Transverse colon (tissue), 3 donors: Measurements from ENCODE around the gene LHFPL4.

ENCODE experiments used
- CTCF ChIP-seq, 5 experiments: fragments of 200-600 bp in 3 of 5; fragments of 450-650 bp in 2 of 5; sonication (generic) in 3 of 5; IDR thresholded peaks; 1 replicate in 2 of 5; 2 replicates in 3 of 5; pipeline ENCODE4 v1.5.1; 2016 to 2017; ENCODE audit warnings: antibody characterized with exemption in 5 of 5, inconsistent platforms in 3 of 5, mild to moderate bottlenecking in 2 of 5, moderate library complexity in 1 of 5
- EP300 ChIP-seq: sonication (generic); formaldehyde crosslinking; IDR thresholded peaks from one replicate; pipeline ENCODE4 v1.6.1; 2017; ENCODE audit warnings: antibody characterized with exemption, low read depth
- POLR2A ChIP-seq: fragments of 450-650 bp; IDR thresholded peaks from one replicate; pipeline ENCODE4 v1.6.1; 2016; ENCODE audit warnings: antibody characterized with exemption, mild to moderate bottlenecking, moderate library complexity

DNA sequence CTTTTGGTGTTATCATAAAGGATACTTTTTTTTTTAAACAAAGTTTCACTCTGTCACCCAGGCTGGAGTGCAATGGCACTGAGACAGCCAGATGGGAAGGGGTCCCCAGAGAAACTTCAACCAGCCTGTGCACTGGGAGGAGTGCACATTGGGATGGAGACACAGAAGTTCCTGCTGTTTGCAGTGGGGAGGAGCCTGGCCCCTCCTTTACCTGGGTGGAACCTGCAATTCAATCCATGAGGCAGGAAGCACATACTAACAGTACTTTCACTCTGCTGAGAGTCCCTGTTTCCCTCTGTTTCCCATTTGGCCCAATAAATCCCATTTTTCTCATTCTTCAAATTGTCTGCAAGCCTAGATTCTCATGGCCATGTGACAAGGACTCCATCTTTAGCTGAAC lies 42.3 kb upstream of the LHFPL4 start:
- TF ChIP-seq POLR2A, result no peak
- no peak for TF ChIP-seq EP300
- TF ChIP-seq CTCF (IDR thresholded peaks at IDR 0.05), result no peak
